ENCODE results near the gene PRORP.

DNA sequence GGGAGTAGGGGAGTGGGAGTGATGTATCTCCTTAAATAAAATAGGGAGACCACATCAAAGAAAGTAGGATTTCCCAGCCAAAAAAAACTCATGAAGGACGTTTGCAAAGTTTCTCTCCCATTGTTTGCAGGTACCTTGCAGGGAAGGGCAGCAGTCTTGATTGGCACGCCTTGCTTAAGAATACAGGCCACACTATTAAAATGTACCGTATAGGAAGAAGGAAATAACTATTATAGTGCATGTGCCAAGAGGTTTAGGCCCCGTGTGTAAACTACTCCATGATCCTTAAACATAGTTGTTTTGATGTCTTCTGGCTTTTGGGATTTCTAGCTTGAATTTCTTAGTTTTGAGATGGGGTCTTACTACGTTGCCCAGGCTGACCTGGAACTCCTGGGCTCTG is 42.5 kb downstream of the PRORP start:
- TF ChIP-seq, protein P1, sequence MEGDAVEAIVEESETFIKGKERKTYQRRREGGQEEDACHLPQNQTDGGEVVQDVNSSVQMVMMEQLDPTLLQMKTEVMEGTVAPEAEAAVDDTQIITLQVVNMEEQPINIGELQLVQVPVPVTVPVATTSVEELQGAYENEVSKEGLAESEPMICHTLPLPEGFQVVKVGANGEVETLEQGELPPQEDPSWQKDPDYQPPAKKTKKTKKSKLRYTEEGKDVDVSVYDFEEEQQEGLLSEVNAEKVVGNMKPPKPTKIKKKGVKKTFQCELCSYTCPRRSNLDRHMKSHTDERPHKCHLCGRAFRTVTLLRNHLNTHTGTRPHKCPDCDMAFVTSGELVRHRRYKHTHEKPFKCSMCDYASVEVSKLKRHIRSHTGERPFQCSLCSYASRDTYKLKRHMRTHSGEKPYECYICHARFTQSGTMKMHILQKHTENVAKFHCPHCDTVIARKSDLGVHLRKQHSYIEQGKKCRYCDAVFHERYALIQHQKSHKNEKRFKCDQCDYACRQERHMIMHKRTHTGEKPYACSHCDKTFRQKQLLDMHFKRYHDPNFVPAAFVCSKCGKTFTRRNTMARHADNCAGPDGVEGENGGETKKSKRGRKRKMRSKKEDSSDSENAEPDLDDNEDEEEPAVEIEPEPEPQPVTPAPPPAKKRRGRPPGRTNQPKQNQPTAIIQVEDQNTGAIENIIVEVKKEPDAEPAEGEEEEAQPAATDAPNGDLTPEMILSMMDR (IDR thresholded peaks at IDR 0.05) = no peak
- no peak for TF ChIP-seq POLR2A (IDR thresholded peaks at IDR 0.05)
